ENCODE data around the gene SLC38A9. TPM values are rescaled to one million over a fixed set of nuclear protein-coding genes. Genes with fewer than 3 reads are reported as not detected.
"Not testable (repeated sequence)": the region's sequence is repeated elsewhere in the genome, so short reads cannot be mapped to it uniquely, and the experiment has no call there.

The SLC38A9 gene
- total and polyA plus RNA-seq, 10 donors = 7.9 to 45.0 (median 27.5) TPM

GRCh38 chr5:55731848-55732247 lies 19.7 kb upstream of the SLC38A9 start:
- Histone ChIP-seq H3K9me3 (no peaks in the 10 kb centered on the region), H3K4me1 (no peaks in the 10 kb centered on the region), H3K4me3 (no peak overlapping the region), H3K27me3 (replicated peaks in 1 of 7) (no peaks in the 10 kb centered on the region), H3K36me3 (no peaks in the 10 kb centered on the region), H3K27ac (no peak overlapping the region)
- intact Hi-C loops (cut with DNase I; ENCODE audit: low total_unique reads) = no loop called here
- TF ChIP-seq POLR2A (IDR thresholded peaks at IDR 0.05) (no peak), POLR2AphosphoS5 (IDR thresholded peaks at IDR 0.05) (no peak), CTCF (IDR thresholded peaks at IDR 0.05 in 8 of 11, conservative IDR thresholded peaks at IDR 0.05 in 3 of 11) (no peak)
- 83 to 93% (median 90%) methylated on average over 3 of the region's 3 CpGs for whole genome bisulfite sequencing, 5 donors
- no peak for DNase-seq

- H3K4me1 ChIP-seq = no peaks in the 10 kb centered on the region
- TF ChIP-seq POLR2A (IDR thresholded peaks at IDR 0.05) (no peak), CTCF (IDR thresholded peaks at IDR 0.05 in 8 of 11, conservative IDR thresholded peaks at IDR 0.05 in 3 of 11) (no peak), POLR2AphosphoS5 (IDR thresholded peaks at IDR 0.05) (no peak)
- 57 to 84% (median 75%) methylated on average over 4 of the region's 4 CpGs for WGBS, 5 donors
- H3K27me3 ChIP-seq (replicated peaks in 1 of 7) = no peaks in the 10 kb centered on the region
- no peak overlapping the region for H3K4me3 ChIP-seq
- intact Hi-C loops (cut with DNase I; ENCODE audit: low total_unique reads) = no loop called here
- no peak overlapping the region for H3K27ac ChIP-seq
- no peaks in the 10 kb centered on the region for H3K36me3 ChIP-seq
- DNase-seq = no peak
- H3K9me3 ChIP-seq = no peaks in the 10 kb centered on the region
These were observed 12.2 kb upstream of the SLC38A9 start for GRCh38 chr5:55724281-55724680.

GRCh38 chr5:55720188-55720703 lies 8.1 kb upstream of the SLC38A9 start:
- no peak overlapping the region for H3K4me3 ChIP-seq
- no peak for DNase-seq
- intact Hi-C loops (cut with DNase I; ENCODE audit: low total_unique reads) = no loop called here
- 71 to 97% (median 91%) methylated on average over 3 of the region's 3 CpGs for WGBS, 5 donors
- no peak overlapping the region for H3K27ac ChIP-seq
- peaks cover 0 to 5% (median 0%) of the 10 kb centered on the region in 8 donors for H3K9me3 ChIP-seq
- no peaks in the 10 kb centered on the region for H3K36me3 ChIP-seq
- TF ChIP-seq POLR2AphosphoS5 (IDR thresholded peaks at IDR 0.05) = no peak
- TF ChIP-seq CTCF (IDR thresholded peaks at IDR 0.05 in 8 of 11, conservative IDR thresholded peaks at IDR 0.05 in 3 of 11) = no peak
- TF ChIP-seq POLR2A (IDR thresholded peaks at IDR 0.05) = no peak
- no peaks in the 10 kb centered on the region for H3K4me1 ChIP-seq
- H3K27me3 ChIP-seq (replicated peaks in 1 of 7) = no peaks in the 10 kb centered on the region

- H3K27me3 ChIP-seq (replicated peaks in 1 of 7); H3K4me1 ChIP-seq; H3K4me3 ChIP-seq; H3K9me3 ChIP-seq; H3K27ac ChIP-seq; H3K36me3 ChIP-seq; DNase-seq; intact Hi-C loops (cut with DNase I; ENCODE audit: low total_unique reads): not testable (repeated sequence)
- WGBS, 5 donors = 88 to 100% (median 98%) methylated on average over 2 of the region's 2 CpGs
These were observed 6.9 kb upstream of the SLC38A9 start for GRCh38 chr5:55719026-55719425.

Measured in spleen (tissue), 11 donors.